ENCODE data around the gene DDIT4. TPM values are rescaled to one million over a fixed set of nuclear protein-coding genes. Genes with fewer than 3 reads are reported as not detected.
A peak's percentile ranks its signal among the peaks of the same experiment; 100 is the strongest.

The DDIT4 gene
- total RNA-seq, 1 experiment from 2014 or later, result 872 TPM

DNA sequence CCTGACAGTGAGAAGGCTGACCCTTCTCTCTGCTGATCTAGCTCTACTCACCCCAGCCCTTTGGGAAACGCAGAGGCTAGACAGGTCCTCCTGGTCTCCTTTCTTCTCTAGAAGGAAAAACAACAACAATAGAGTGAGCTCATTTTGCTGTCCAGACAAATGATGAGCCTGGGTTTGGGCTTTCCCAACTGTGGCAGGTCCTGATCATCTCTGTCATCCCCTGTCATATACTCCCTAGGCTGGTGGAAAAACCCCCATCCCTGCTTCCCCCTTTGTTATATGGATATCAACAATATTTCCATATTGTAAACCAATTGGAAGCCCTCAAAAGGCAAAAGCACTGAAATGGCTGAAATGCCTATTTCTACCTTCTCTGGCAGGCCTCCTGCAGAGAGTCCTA is 9.2 kb upstream of the DDIT4 start:
- TF ChIP-seq, protein P1, sequence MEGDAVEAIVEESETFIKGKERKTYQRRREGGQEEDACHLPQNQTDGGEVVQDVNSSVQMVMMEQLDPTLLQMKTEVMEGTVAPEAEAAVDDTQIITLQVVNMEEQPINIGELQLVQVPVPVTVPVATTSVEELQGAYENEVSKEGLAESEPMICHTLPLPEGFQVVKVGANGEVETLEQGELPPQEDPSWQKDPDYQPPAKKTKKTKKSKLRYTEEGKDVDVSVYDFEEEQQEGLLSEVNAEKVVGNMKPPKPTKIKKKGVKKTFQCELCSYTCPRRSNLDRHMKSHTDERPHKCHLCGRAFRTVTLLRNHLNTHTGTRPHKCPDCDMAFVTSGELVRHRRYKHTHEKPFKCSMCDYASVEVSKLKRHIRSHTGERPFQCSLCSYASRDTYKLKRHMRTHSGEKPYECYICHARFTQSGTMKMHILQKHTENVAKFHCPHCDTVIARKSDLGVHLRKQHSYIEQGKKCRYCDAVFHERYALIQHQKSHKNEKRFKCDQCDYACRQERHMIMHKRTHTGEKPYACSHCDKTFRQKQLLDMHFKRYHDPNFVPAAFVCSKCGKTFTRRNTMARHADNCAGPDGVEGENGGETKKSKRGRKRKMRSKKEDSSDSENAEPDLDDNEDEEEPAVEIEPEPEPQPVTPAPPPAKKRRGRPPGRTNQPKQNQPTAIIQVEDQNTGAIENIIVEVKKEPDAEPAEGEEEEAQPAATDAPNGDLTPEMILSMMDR (IDR thresholded peaks at IDR 0.05; ENCODE audit: unreplicated experiment), result no peak
- Mint-ChIP-seq H3K36me3 (ENCODE audit: insufficient read depth, unreplicated experiment) (no peaks in the 10 kb centered on the region), H3K4me1 (ENCODE audit: insufficient read depth, unreplicated experiment) (peaks cover 27% of the 10 kb centered on the region), H3K27ac (ENCODE audit: low read depth, unreplicated experiment) (peak overlapping the region; percentile 93), H3K9me3 (ENCODE audit: unreplicated experiment) (no peaks in the 10 kb centered on the region), H3K4me3 (ENCODE audit: unreplicated experiment) (no peak overlapping the region), H3K27me3 (ENCODE audit: insufficient read depth, unreplicated experiment) (no peaks in the 10 kb centered on the region)
- ChIA-PET CTCF (interaction anchor here (0.6 to 0.9 kb wide), 3 partner anchors 11 to 73 kb away, joined by 3 to 4 read pairs (median 3); no protein-coding TSS in a partner anchor), POLR2A (interaction anchor here (0.7 to 27.1 kb wide), 11 partner anchors 10 to 140 kb away, joined by 3 to 902 read pairs (median 18); partner anchors contain the start of gene DDIT4)
- no TSS peak for BruUV-seq (replicated peaks)
- intact Hi-C loops (cut with micrococcal nuclease), result no loop called here
- no peak for DNase-seq (ENCODE audit: unreplicated experiment)

DNA sequence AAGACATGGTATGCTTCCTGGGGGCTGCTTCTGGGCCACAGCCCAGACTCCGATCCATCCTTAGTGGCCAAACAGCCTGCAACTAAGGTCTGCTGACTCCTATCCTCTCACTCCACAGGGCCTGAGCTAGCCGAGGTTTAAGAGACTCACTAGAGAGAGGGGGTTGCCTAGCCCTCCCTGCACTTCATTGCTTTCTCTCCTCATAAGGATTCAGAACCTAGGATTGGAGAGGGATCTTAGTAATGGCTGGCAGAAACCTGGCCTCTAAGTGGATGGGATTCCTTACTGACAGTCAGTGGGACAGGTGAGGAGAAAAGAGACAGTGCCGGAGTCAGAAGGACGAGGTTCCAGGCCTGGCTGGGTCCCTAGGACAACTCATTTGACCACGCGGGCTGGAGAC is 8.2 kb upstream of the DDIT4 start:
- Mint-ChIP-seq H3K27ac (ENCODE audit: low read depth, unreplicated experiment) (no peak overlapping the region), H3K36me3 (ENCODE audit: insufficient read depth, unreplicated experiment) (no peaks in the 10 kb centered on the region), H3K4me1 (ENCODE audit: insufficient read depth, unreplicated experiment) (peaks cover 21% of the 10 kb centered on the region), H3K27me3 (ENCODE audit: insufficient read depth, unreplicated experiment) (no peaks in the 10 kb centered on the region), H3K9me3 (ENCODE audit: unreplicated experiment) (no peaks in the 10 kb centered on the region), H3K4me3 (ENCODE audit: unreplicated experiment) (no peak overlapping the region)
- CTCF ChIA-PET, result interaction anchor here (0.6 to 0.8 kb wide), 2 partner anchors 56 to 244 kb away, joined by 3 to 4 read pairs; no protein-coding TSS in a partner anchor
- POLR2A ChIA-PET, result interaction anchor here (0.6 to 27.1 kb wide), 8 partner anchors 9 to 351 kb away, joined by 3 to 902 read pairs (median 11); partner anchors contain the start of gene DDIT4
- intact Hi-C loops (cut with micrococcal nuclease), result no loop called here
- TF ChIP-seq, protein P1 (IDR thresholded peaks at IDR 0.05; ENCODE audit: unreplicated experiment), result no peak
- no peak for DNase-seq (ENCODE audit: unreplicated experiment)
- BruUV-seq (replicated peaks), result no TSS peak

DNA sequence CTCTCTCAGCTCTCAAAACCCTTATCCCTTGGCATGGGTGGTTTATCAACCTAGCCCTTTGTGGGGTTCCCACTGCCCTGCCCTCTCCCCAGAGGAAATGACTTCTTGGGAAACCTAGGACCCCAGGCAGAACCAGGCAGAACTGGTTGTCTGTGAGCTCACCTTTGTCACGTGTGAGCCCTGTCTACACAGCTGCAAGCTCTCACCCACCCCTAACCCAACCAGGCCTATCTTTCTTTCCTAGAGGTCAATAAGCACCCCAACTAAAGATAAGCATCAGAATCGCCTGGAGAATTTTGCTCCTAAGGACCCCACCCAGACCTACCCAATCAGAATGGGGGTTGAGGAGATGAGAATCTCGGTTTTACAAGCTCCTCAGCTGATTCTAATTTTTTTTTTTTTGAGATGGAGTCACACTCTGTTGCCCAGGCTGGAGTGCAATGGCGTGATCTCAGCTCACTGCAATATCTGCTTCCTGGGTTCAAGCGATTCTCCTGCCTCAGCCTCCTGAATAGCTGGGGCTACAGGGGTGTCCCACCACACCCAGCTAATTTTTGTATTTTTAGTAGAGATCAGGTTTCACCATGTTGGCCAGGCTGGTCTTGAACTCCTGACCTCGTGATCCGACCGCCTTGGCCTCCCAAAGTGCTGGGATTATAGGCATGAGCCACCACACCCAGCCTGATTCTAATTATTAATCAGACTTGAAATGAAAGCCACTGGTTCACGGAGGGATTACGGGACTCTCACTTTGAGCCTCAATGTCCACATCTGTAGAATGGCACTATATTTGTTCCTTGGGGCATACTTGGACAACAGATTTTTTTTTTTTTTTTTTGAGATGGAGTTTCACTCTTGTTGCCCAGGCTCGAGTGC is 7.5 kb upstream of the DDIT4 start:
- no peaks in the 10 kb centered on the region for H3K9me3 Mint-ChIP-seq (ENCODE audit: unreplicated experiment)
- DNase-seq (ENCODE audit: unreplicated experiment), result no peak
- H3K4me3 Mint-ChIP-seq (ENCODE audit: unreplicated experiment), result no peak overlapping the region
- intact Hi-C loops (cut with micrococcal nuclease), result no loop called here
- POLR2A ChIA-PET, result interaction anchor here (0.6 to 27.1 kb wide), 6 partner anchors 9 to 350 kb away, joined by 3 to 902 read pairs (median 4); partner anchors contain the start of gene DDIT4
- no peak overlapping the region for H3K27ac Mint-ChIP-seq (ENCODE audit: low read depth, unreplicated experiment)
- no peaks in the 10 kb centered on the region for H3K36me3 Mint-ChIP-seq (ENCODE audit: insufficient read depth, unreplicated experiment)
- CTCF ChIA-PET, result interaction anchor here (0.6 to 0.8 kb wide), 4 partner anchors 43 to 244 kb away, joined by 3 to 4 read pairs (median 3); no protein-coding TSS in a partner anchor
- no TSS peak for BruUV-seq (replicated peaks)
- no peaks in the 10 kb centered on the region for H3K27me3 Mint-ChIP-seq (ENCODE audit: insufficient read depth, unreplicated experiment)
- H3K4me1 Mint-ChIP-seq (ENCODE audit: insufficient read depth, unreplicated experiment), result peaks cover 23% of the 10 kb centered on the region
- TF ChIP-seq, protein P1 (IDR thresholded peaks at IDR 0.05; ENCODE audit: unreplicated experiment), result no peak

DNA sequence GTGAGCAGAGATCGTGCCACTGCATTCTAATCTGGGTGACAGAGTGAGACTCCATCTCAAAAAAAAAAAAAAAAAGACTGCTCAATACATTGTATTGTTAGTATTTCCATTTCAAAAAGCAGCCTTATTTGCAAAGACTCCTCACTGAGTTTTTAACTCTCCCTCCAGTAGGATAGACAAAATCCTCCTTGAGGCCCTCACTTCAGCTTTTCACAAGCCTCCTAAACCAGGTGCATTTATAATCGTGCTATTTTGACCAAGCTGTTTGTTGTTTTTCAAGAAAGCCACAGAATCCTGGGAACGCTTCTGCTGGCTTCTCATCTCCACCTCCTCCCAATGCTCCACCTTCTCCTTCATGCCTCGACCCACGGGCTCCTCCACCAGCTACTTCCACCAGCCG is 6.3 kb upstream of the DDIT4 start:
- no peak for DNase-seq (ENCODE audit: unreplicated experiment)
- H3K27ac Mint-ChIP-seq (ENCODE audit: low read depth, unreplicated experiment), result no peak overlapping the region
- H3K4me1 Mint-ChIP-seq (ENCODE audit: insufficient read depth, unreplicated experiment), result peaks cover 23% of the 10 kb centered on the region
- no peaks in the 10 kb centered on the region for H3K27me3 Mint-ChIP-seq (ENCODE audit: insufficient read depth, unreplicated experiment)
- CTCF ChIA-PET, result interaction anchor here (0.6 kb wide), 1 partner anchor 10 kb away, joined by 4 read pairs; no protein-coding TSS in a partner anchor
- TF ChIP-seq, protein P1 (IDR thresholded peaks at IDR 0.05; ENCODE audit: unreplicated experiment), result no peak
- intact Hi-C loops (cut with micrococcal nuclease), result no loop called here
- POLR2A ChIA-PET, result interaction anchor here (0.7 to 8.8 kb wide), 3 partner anchors 12 to 1108 kb away, joined by 3 to 143 read pairs (median 3); no protein-coding TSS in a partner anchor
- no peaks in the 10 kb centered on the region for H3K9me3 Mint-ChIP-seq (ENCODE audit: unreplicated experiment)
- H3K36me3 Mint-ChIP-seq (ENCODE audit: insufficient read depth, unreplicated experiment), result no peaks in the 10 kb centered on the region
- H3K4me3 Mint-ChIP-seq (ENCODE audit: unreplicated experiment), result no peak overlapping the region
- no TSS peak for BruUV-seq (replicated peaks)

Measured in MCF 10A (cell line).